Stimulated activated CD4-positive, alpha-beta T cell treated with anti-CD3 and anti-CD28 coated beads, Interleukin-1b, Interleukin-23, amount 100 ng/mL, for 24 hours (primary cell): ENCODE data around the gene CEBPE.

Source experiments
- DNase-seq, 4 experiments: peaks; one replicate each; pipeline ENCODE4 v3.0.0-alpha.2; 2020; ENCODE audit warnings: low read depth in 4 of 4, low spot score in 1 of 4

The CEBPE gene

GRCh38 chr14:23145794-23146350, 26.8 kb upstream of the CEBPE start:
- no peak for DNase-seq

GRCh38 chr14:23143911-23144310, 24.9 kb upstream of the CEBPE start:
- no peak for DNase-seq

GRCh38 chr14:23142826-23143225, 23.8 kb upstream of the CEBPE start:
- no peak for DNase-seq

GRCh38 chr14:23141706-23142444, 22.8 kb upstream of the CEBPE start:
- DNase-seq = no peak

- no peak for DNase-seq
Observed at GRCh38 chr14:23140371-23140770, 21.3 kb upstream of the CEBPE start.

- no peak for DNase-seq
Observed at GRCh38 chr14:23139874-23140273, 20.8 kb upstream of the CEBPE start.

GRCh38 chr14:23137813-23138535, 18.9 kb upstream of the CEBPE start:
- no peak for DNase-seq

- DNase-seq = no peak
Observed at GRCh38 chr14:23137192-23137812, 18.2 kb upstream of the CEBPE start.

GRCh38 chr14:23136566-23137133, 17.6 kb upstream of the CEBPE start:
- no peak for DNase-seq

- DNase-seq = no peak
Observed at GRCh38 chr14:23132970-23133369, 13.9 kb upstream of the CEBPE start.

- DNase-seq = no peak
Observed at GRCh38 chr14:23131482-23131881, 12.4 kb upstream of the CEBPE start.

GRCh38 chr14:23130871-23131270, 11.8 kb upstream of the CEBPE start:
- no peak for DNase-seq

- DNase-seq = no peak
Observed at GRCh38 chr14:23129759-23130316, 10.8 kb upstream of the CEBPE start.

GRCh38 chr14:23128969-23129758, 10.1 kb upstream of the CEBPE start:
- DNase-seq = no peak

GRCh38 chr14:23127861-23128260, 8.8 kb upstream of the CEBPE start:
- DNase-seq = no peak

- no peak for DNase-seq
Observed at GRCh38 chr14:23126548-23127278, 7.7 kb upstream of the CEBPE start.

GRCh38 chr14:23125933-23126524, 7.0 kb upstream of the CEBPE start:
- DNase-seq = no peak

- DNase-seq = no peak
Observed at GRCh38 chr14:23125011-23125410, 6.0 kb upstream of the CEBPE start.

- DNase-seq = no peak
Observed at GRCh38 chr14:23124337-23124954, 5.4 kb upstream of the CEBPE start.
